ENCODE data around the gene GPSM1. TPM values are rescaled to one million over a fixed set of nuclear protein-coding genes. Genes with fewer than 3 reads are reported as not detected.

GPSM1 gene
- total RNA-seq, 1 donor from 2014 or later, result 59.4 TPM

GRCh38 chr9:136290508-136291000 lies 36.8 kb upstream of the GPSM1 start:
- no peaks in the 10 kb centered on the region for H3K36me3 Mint-ChIP-seq (ENCODE audit: low read depth, unreplicated experiment)
- no peak overlapping the region for H3K4me2 ChIP-seq (ENCODE audit: low read length)

GRCh38 chr9:136291306-136292025 lies 35.9 kb upstream of the GPSM1 start:
- Histone ChIP-seq H3K9ac (ENCODE audit: low read length) (no peak overlapping the region), H3K4me2 (ENCODE audit: low read length) (no peak overlapping the region), H3K9me3 (ENCODE audit: insufficient read depth, low read depth, low read length) (no peaks in the 10 kb centered on the region), H3K36me3 (ENCODE audit: insufficient read depth, low read length) (no peaks in the 10 kb centered on the region), H4K20me1 (ENCODE audit: insufficient read depth, low read length) (no peaks in the 10 kb centered on the region), H3K79me2 (ENCODE audit: insufficient read depth, low read length) (no peaks in the 10 kb centered on the region), H3K4me1 (ENCODE audit: insufficient read depth, low read length) (no peaks in the 10 kb centered on the region), H3K27me3 (ENCODE audit: insufficient read depth, low read length) (peaks cover 7% of the 10 kb centered on the region), H3K27ac (ENCODE audit: low read depth, low read length) (no peak overlapping the region), H3K4me3 (ENCODE audit: insufficient read depth, low read depth, low read length) (no peak overlapping the region), H2AFZ (ENCODE audit: low read depth, low read length) (no peak overlapping the region)
- Mint-ChIP-seq H3K36me3 (ENCODE audit: low read depth, unreplicated experiment) (no peaks in the 10 kb centered on the region), H3K4me1 (ENCODE audit: low read depth, unreplicated experiment) (no peaks in the 10 kb centered on the region), H3K27me3 (ENCODE audit: low read depth, unreplicated experiment) (peaks cover 14% of the 10 kb centered on the region), H3K27ac (ENCODE audit: unreplicated experiment) (no peak overlapping the region), H3K9me3 (ENCODE audit: unreplicated experiment) (no peaks in the 10 kb centered on the region), H3K4me3 (ENCODE audit: unreplicated experiment) (no peak overlapping the region)
- FAIRE-seq, result no peak
- TF ChIP-seq CTCF (IDR thresholded peaks at IDR 0.05; ENCODE audit: insufficient read depth, low read depth, low read length), result no peak
- TF ChIP-seq EZH2 (IDR thresholded peaks at IDR 0.05; ENCODE audit: insufficient read depth, low read length), result no peak
- DNase-seq (ENCODE audit: low read depth), result no peak

More at GRCh38 chr9:136290508-136291000, 36.8 kb upstream of the GPSM1 start:
- Mint-ChIP-seq H3K27me3 (ENCODE audit: low read depth, unreplicated experiment) (peaks cover 16% of the 10 kb centered on the region), H3K9me3 (ENCODE audit: unreplicated experiment) (no peaks in the 10 kb centered on the region), H3K4me1 (ENCODE audit: low read depth, unreplicated experiment) (no peaks in the 10 kb centered on the region), H3K4me3 (ENCODE audit: unreplicated experiment) (no peak overlapping the region), H3K27ac (ENCODE audit: unreplicated experiment) (no peak overlapping the region)
- Histone ChIP-seq H3K36me3 (ENCODE audit: insufficient read depth, low read length) (no peaks in the 10 kb centered on the region), H3K79me2 (ENCODE audit: insufficient read depth, low read length) (no peaks in the 10 kb centered on the region), H3K9me3 (ENCODE audit: insufficient read depth, low read depth, low read length) (no peaks in the 10 kb centered on the region), H3K4me1 (ENCODE audit: insufficient read depth, low read length) (no peaks in the 10 kb centered on the region), H3K27ac (ENCODE audit: low read depth, low read length) (no peak overlapping the region), H3K4me3 (ENCODE audit: insufficient read depth, low read depth, low read length) (no peak overlapping the region), H4K20me1 (ENCODE audit: insufficient read depth, low read length) (no peaks in the 10 kb centered on the region), H2AFZ (ENCODE audit: low read depth, low read length) (no peak overlapping the region), H3K27me3 (ENCODE audit: insufficient read depth, low read length) (peaks cover 6% of the 10 kb centered on the region), H3K9ac (ENCODE audit: low read length) (no peak overlapping the region)
- no peak for DNase-seq (ENCODE audit: low read depth)
- TF ChIP-seq EZH2 (IDR thresholded peaks at IDR 0.05; ENCODE audit: insufficient read depth, low read length), result no peak
- TF ChIP-seq CTCF (IDR thresholded peaks at IDR 0.05; ENCODE audit: insufficient read depth, low read depth, low read length), result no peak
- FAIRE-seq, result no peak

GRCh38 chr9:136292026-136292538 lies 35.3 kb upstream of the GPSM1 start:
- peaks cover 8% of the 10 kb centered on the region for H3K27me3 ChIP-seq (ENCODE audit: insufficient read depth, low read length)
- DNase-seq (ENCODE audit: low read depth), result no peak
- no peak overlapping the region for H3K4me3 Mint-ChIP-seq (ENCODE audit: unreplicated experiment)
- no peaks in the 10 kb centered on the region for H3K79me2 ChIP-seq (ENCODE audit: insufficient read depth, low read length)
- H3K4me2 ChIP-seq (ENCODE audit: low read length), result no peak overlapping the region
- H4K20me1 ChIP-seq (ENCODE audit: insufficient read depth, low read length), result no peaks in the 10 kb centered on the region
- H3K4me1 Mint-ChIP-seq (ENCODE audit: low read depth, unreplicated experiment), result no peaks in the 10 kb centered on the region
- H3K9me3 ChIP-seq (ENCODE audit: insufficient read depth, low read depth, low read length), result no peaks in the 10 kb centered on the region
- H3K4me1 ChIP-seq (ENCODE audit: insufficient read depth, low read length), result no peaks in the 10 kb centered on the region
- no peak overlapping the region for H2AFZ ChIP-seq (ENCODE audit: low read depth, low read length)
- no peaks in the 10 kb centered on the region for H3K36me3 Mint-ChIP-seq (ENCODE audit: low read depth, unreplicated experiment)
- FAIRE-seq, result no peak
- no peak overlapping the region for H3K27ac Mint-ChIP-seq (ENCODE audit: unreplicated experiment)
- no peak overlapping the region for H3K4me3 ChIP-seq (ENCODE audit: insufficient read depth, low read depth, low read length)
- no peak overlapping the region for H3K9ac ChIP-seq (ENCODE audit: low read length)
- H3K9me3 Mint-ChIP-seq (ENCODE audit: unreplicated experiment), result no peaks in the 10 kb centered on the region
- H3K36me3 ChIP-seq (ENCODE audit: insufficient read depth, low read length), result no peaks in the 10 kb centered on the region
- no peak for TF ChIP-seq CTCF (IDR thresholded peaks at IDR 0.05; ENCODE audit: insufficient read depth, low read depth, low read length)
- TF ChIP-seq EZH2 (IDR thresholded peaks at IDR 0.05; ENCODE audit: insufficient read depth, low read length), result no peak
- H3K27ac ChIP-seq (ENCODE audit: low read depth, low read length), result no peak overlapping the region
- peaks cover 10% of the 10 kb centered on the region for H3K27me3 Mint-ChIP-seq (ENCODE audit: low read depth, unreplicated experiment)
